Measurements from ENCODE around the gene PSKH1. TPM values are rescaled to one million over a fixed set of nuclear protein-coding genes. Genes with fewer than 3 reads are reported as not detected.
"Not testable (repeated sequence)": the region's sequence is repeated elsewhere in the genome, so short reads cannot be mapped to it uniquely, and the experiment has no call there.

The PSKH1 gene
- total and polyA plus RNA-seq, 3 donors from 2014 or later: 47.7 to 66.8 (median 50.5) TPM

- DNase-seq: peak; percentile 84
- H3K9me3 ChIP-seq: no peaks in the 10 kb centered on the region
- peak within 1 kb of the TSS; percentile 85 to 94 for H3K27ac ChIP-seq
- H3K4me1 ChIP-seq: peaks cover 20% of the 10 kb centered on the region
- no peaks in the 10 kb centered on the region for H3K27me3 ChIP-seq
- no peaks in the 10 kb centered on the region for H3K36me3 ChIP-seq (ENCODE audit: low read depth, missing control alignments)
- H3K4me3 ChIP-seq: peak within 1 kb of the TSS; percentile 82 to 89
- TF ChIP-seq CTCF (IDR thresholded peaks at IDR 0.05): no peak
- TF ChIP-seq POLR2A (IDR thresholded peaks at IDR 0.05): peak; percentile 56
- intact Hi-C loops (cut with DNase I; ENCODE audit: low total_unique reads): no loop called here
- WGBS, 2 donors: 0 to 1% methylated on average over 13 to 53 of the region's 78 CpGs
These were observed 75.6 kb downstream of the PSKH1 start, which contains the start of gene SLC12A4 for GRCh38 chr16:67968400-67969253. TSS of gene SLC12A4 (minus strand) at chr16:67968637. CDS start at chr16:67968553, 84 bp downstream.

GRCh38 chr16:67969254-67970039, 76.4 kb downstream of the PSKH1 start:
- Histone ChIP-seq H3K27me3 (no peaks in the 10 kb centered on the region), H3K9me3 (no peaks in the 10 kb centered on the region), H3K36me3 (ENCODE audit: low read depth, missing control alignments) (no peaks in the 10 kb centered on the region), H3K4me3 (peak overlapping the region; percentile 82 to 89), H3K4me1 (peaks cover 20% of the 10 kb centered on the region), H3K27ac (peak overlapping the region; percentile 75 to 94)
- TF ChIP-seq POLR2A (IDR thresholded peaks at IDR 0.05) (no peak), CTCF (IDR thresholded peaks at IDR 0.05) (no peak)
- DNase-seq: no peak
- 20 to 31% methylated on average over 36 to 40 of the region's 40 CpGs for WGBS, 2 donors
- intact Hi-C loops (cut with DNase I; ENCODE audit: low total_unique reads): no loop called here

- TF ChIP-seq POLR2A (IDR thresholded peaks at IDR 0.05): no peak
- no peak for TF ChIP-seq CTCF (IDR thresholded peaks at IDR 0.05)
- Histone ChIP-seq H3K4me3 (no peak overlapping the region), H3K27ac (no peak overlapping the region), H3K27me3 (no peaks in the 10 kb centered on the region), H3K36me3 (ENCODE audit: low read depth, missing control alignments) (no peaks in the 10 kb centered on the region), H3K4me1 (peaks cover 14% of the 10 kb centered on the region), H3K9me3 (no peaks in the 10 kb centered on the region)
- no peak for DNase-seq
- intact Hi-C loops (cut with DNase I; ENCODE audit: low total_unique reads): no loop called here
- 89 to 94% methylated on average over 9 of the region's 9 CpGs for WGBS, 2 donors
These were observed 78.1 kb downstream of the PSKH1 start for GRCh38 chr16:67971111-67971510.

- DNase-seq; H3K4me3 ChIP-seq; H3K36me3 ChIP-seq (ENCODE audit: low read depth, missing control alignments); H3K27ac ChIP-seq; H3K4me1 ChIP-seq; H3K9me3 ChIP-seq; H3K27me3 ChIP-seq; intact Hi-C loops (cut with DNase I; ENCODE audit: low total_unique reads): not testable (repeated sequence)
- 87 to 95% methylated on average over 7 of the region's 7 CpGs for WGBS, 2 donors
These were observed 79.2 kb downstream of the PSKH1 start for GRCh38 chr16:67972285-67972684.

Data from testis (tissue), 3 donors.